Thymus (tissue), 11 donors: Measurements from ENCODE around the gene MTSS2. TPM values are rescaled to one million over a fixed set of nuclear protein-coding genes. Genes with fewer than 3 reads are reported as not detected.

Experiments
- DNase-seq, 9 donors: peaks; one replicate each; pipeline ENCODE4 v3.0.0-alpha.2; 2013; ENCODE audit warnings: low spot score in 9 of 9, low read depth in 6 of 9, missing footprints in 1 of 9
- H3K27ac ChIP-seq, 2 donors: one replicate each; pipeline ENCODE4 v1.5.1; 2013; ENCODE audit warnings: control low read depth in 1 of 2, low read depth in 1 of 2, low read length in 1 of 2, mild to moderate bottlenecking in 1 of 2, moderate library complexity in 1 of 2
- H3K27me3 ChIP-seq, 2 donors: one replicate each; pipeline ENCODE4 v1.5.1; 2013; ENCODE audit warnings: low read length in 1 of 2; ENCODE audit not compliant: control insufficient read depth in 2 of 2, insufficient read depth in 1 of 2
- H3K36me3 ChIP-seq, 2 donors: one replicate each; pipeline ENCODE4 v1.5.1; 2013; ENCODE audit warnings: low read length in 1 of 2, mild to moderate bottlenecking in 1 of 2, moderate library complexity in 1 of 2; ENCODE audit not compliant: control insufficient read depth in 2 of 2, insufficient read depth in 2 of 2
- H3K4me1 ChIP-seq, 2 donors: one replicate each; pipeline ENCODE4 v1.5.1; 2013; ENCODE audit warnings: low read length in 2 of 2; ENCODE audit not compliant: control insufficient read depth in 2 of 2, insufficient read depth in 2 of 2
- H3K4me3 ChIP-seq, 2 donors: one replicate each; pipeline ENCODE4 v1.5.1; 2013; ENCODE audit warnings: low read length in 2 of 2, control low read depth in 1 of 2, mild to moderate bottlenecking in 1 of 2
- H3K9me3 ChIP-seq, 2 donors: one replicate each; pipeline ENCODE4 v1.5.1; 2013; ENCODE audit warnings: low read length in 1 of 2, mild to moderate bottlenecking in 1 of 2; ENCODE audit not compliant: control insufficient read depth in 2 of 2, insufficient read depth in 1 of 2
- WGBS: extraction: QIAGEN DNeasy Blood & Tissue Kit; methylation state at CpG from one replicate; pipeline ENCODE4 v1.1.7; 2013; 5-methylcytosine and 5-hydroxymethylcytosine counted together
- polyA plus RNA-seq: library from polyadenylated mRNA; stranded (reverse); fragments of 200-250 nt; gene quantifications from one replicate; pipeline ENCODE4 v1.2.3, GENCODE V29; 2013
- total RNA-seq: library from RNA; stranded (reverse); fragments of 120-200 nt; gene quantifications from one replicate; pipeline ENCODE4 v1.2.4, GENCODE V29; 2013
- donor health status: healthy.

MTSS2 gene
- total and polyA plus RNA-seq, 2 donors: 12.0 to 36.4 TPM

- Histone ChIP-seq H3K27me3 (no peaks in the 10 kb centered on the region), H3K27ac (no peak overlapping the region), H3K4me1 (peaks cover 38 to 42% of the 10 kb centered on the region in 2 donors), H3K4me3 (no peak overlapping the region), H3K9me3 (peaks cover 0 to 1% of the 10 kb centered on the region in 2 donors), H3K36me3 (peaks cover 17% of the 10 kb centered on the region in 2 donors)
- 99% methylated on average over 9 of the region's 9 CpGs for WGBS
- DNase-seq: no peak
These were observed 31.2 kb upstream of the MTSS2 start for GRCh38 chr16:70717065-70717464.

- WGBS: 87% methylated on average over 6 of the region's 6 CpGs
- H3K27ac ChIP-seq: peak overlapping the region in 1 of 2 donors; percentile 63
These were observed 30.1 kb upstream of the MTSS2 start for GRCh38 chr16:70715860-70716357.

GRCh38 chr16:70715055-70715858 is 29.4 kb upstream of the MTSS2 start:
- Histone ChIP-seq H3K4me3 (no peak overlapping the region), H3K36me3 (peaks cover 9 to 11% of the 10 kb centered on the region in 2 donors), H3K27me3 (no peaks in the 10 kb centered on the region), H3K4me1 (peaks cover 44 to 60% of the 10 kb centered on the region in 2 donors), H3K27ac (peak overlapping the region; percentile 62 to 63), H3K9me3 (no peaks in the 10 kb centered on the region)
- WGBS: 95% methylated on average over 23 of the region's 23 CpGs
- no peak for DNase-seq

More at GRCh38 chr16:70715860-70716357, 30.1 kb upstream of the MTSS2 start:
- Histone ChIP-seq H3K27me3 (no peaks in the 10 kb centered on the region), H3K4me1 (peaks cover 44 to 53% of the 10 kb centered on the region in 2 donors), H3K4me3 (no peak overlapping the region), H3K36me3 (peaks cover 12 to 14% of the 10 kb centered on the region in 2 donors), H3K9me3 (no peaks in the 10 kb centered on the region)
- no peak for DNase-seq

GRCh38 chr16:70714581-70715054 is 28.8 kb upstream of the MTSS2 start:
- no peaks in the 10 kb centered on the region for H3K9me3 ChIP-seq
- peaks cover 5 to 7% of the 10 kb centered on the region in 2 donors for H3K36me3 ChIP-seq
- H3K27me3 ChIP-seq: no peaks in the 10 kb centered on the region
- H3K4me1 ChIP-seq: peaks cover 50 to 66% of the 10 kb centered on the region in 2 donors
- 91% methylated on average over 10 of the region's 10 CpGs for WGBS
- H3K4me3 ChIP-seq: no peak overlapping the region
- H3K27ac ChIP-seq: peak overlapping the region; percentile 61 to 62
- DNase-seq: no peak

- Histone ChIP-seq H3K4me1 (peaks cover 58 to 74% of the 10 kb centered on the region in 2 donors), H3K4me3 (no peak overlapping the region), H3K9me3 (no peaks in the 10 kb centered on the region), H3K27me3 (no peaks in the 10 kb centered on the region), H3K27ac (peak overlapping the region in 1 of 2 donors; percentile 55), H3K36me3 (peaks cover 6 to 7% of the 10 kb centered on the region in 2 donors)
- peak in 2 of 9 donors; percentile 51 to 66 for DNase-seq
- WGBS: 46% methylated on average over 10 of the region's 10 CpGs
These were observed 28.0 kb upstream of the MTSS2 start for GRCh38 chr16:70713824-70714223.

- Histone ChIP-seq H3K27me3 (no peaks in the 10 kb centered on the region), H3K4me3 (no peak overlapping the region), H3K9me3 (no peaks in the 10 kb centered on the region), H3K36me3 (peaks cover 3 to 7% of the 10 kb centered on the region in 2 donors), H3K27ac (peak overlapping the region in 1 of 2 donors; percentile 55), H3K4me1 (peaks cover 63 to 79% of the 10 kb centered on the region in 2 donors)
- WGBS: 78% methylated on average over 5 of the region's 5 CpGs
- no peak for DNase-seq
These were observed 27.5 kb upstream of the MTSS2 start for GRCh38 chr16:70713342-70713741.

GRCh38 chr16:70712942-70713341 is 27.1 kb upstream of the MTSS2 start:
- Histone ChIP-seq H3K36me3 (peaks cover 3 to 7% of the 10 kb centered on the region in 2 donors), H3K27ac (peak overlapping the region in 1 of 2 donors; percentile 55), H3K9me3 (no peaks in the 10 kb centered on the region), H3K4me3 (no peak overlapping the region), H3K4me1 (peaks cover 67 to 83% of the 10 kb centered on the region in 2 donors), H3K27me3 (no peaks in the 10 kb centered on the region)
- 71% methylated on average over 12 of the region's 12 CpGs for WGBS
- DNase-seq: no peak

- no peaks in the 10 kb centered on the region for H3K27me3 ChIP-seq
- no peaks in the 10 kb centered on the region for H3K9me3 ChIP-seq
- peaks cover 3 to 7% of the 10 kb centered on the region in 2 donors for H3K36me3 ChIP-seq
- WGBS: 97% methylated on average over 11 of the region's 11 CpGs
- peaks cover 72 to 89% of the 10 kb centered on the region in 2 donors for H3K4me1 ChIP-seq
- no peak for DNase-seq
- H3K4me3 ChIP-seq: no peak overlapping the region
- H3K27ac ChIP-seq: no peak overlapping the region
These were observed 26.5 kb upstream of the MTSS2 start for GRCh38 chr16:70712359-70712758.
